K562 (cell line): ENCODE data around the gene ZNF485. TPM values are rescaled to one million over a fixed set of nuclear protein-coding genes. Genes with fewer than 3 reads are reported as not detected.
A peak's percentile ranks its signal among the peaks of the same experiment; 100 is the strongest.

ENCODE experiments used
- CEBPG ChIP-seq, 3 experiments: fragments of 200-800 bp in 1 of 3; sonication (Bioruptor generic) in 1 of 3; sonication (generic) in 1 of 3; formaldehyde crosslinking in 1 of 3; IDR thresholded peaks in 2 of 3; conservative IDR thresholded peaks in 1 of 3; 2 replicates each; pipeline versions ENCODE4 v1.6.1 to v1.8.0; 2016 to 2022; ENCODE audit warnings: missing compliant biosample characterization in 2 of 3, missing genetic modification characterization in 2 of 3, mild to moderate bottlenecking in 1 of 3, missing genetic modification reagents in 1 of 3
- GABPB1 ChIP-seq: sonication (generic); formaldehyde crosslinking; IDR thresholded peaks from 2 replicates; pipeline ENCODE4 v1.8.0; 2022; ENCODE audit warnings: mild to moderate bottlenecking, missing genetic modification reagents
- KDM4B ChIP-seq, 2 experiments: fragments of 450-650 bp in 1 of 2; sonication (generic) in 1 of 2; IDR thresholded peaks; 2 replicates each; pipeline ENCODE4 v1.6.1; 2016 to 2017; ENCODE audit warnings: borderline replicate concordance in 2 of 2, antibody characterized with exemption in 1 of 2, low read depth in 1 of 2, mild to moderate bottlenecking in 1 of 2
- MAZ ChIP-seq, 2 experiments: fragments of 450-650 bp in 1 of 2; sonication (generic) in 1 of 2; formaldehyde crosslinking; IDR thresholded peaks in 1 of 2; conservative IDR thresholded peaks in 1 of 2; 2 replicates each; pipeline versions ENCODE4 v1.4.0 to v1.5.0; 2020; ENCODE audit warnings: mild to moderate bottlenecking in 1 of 2, missing genetic modification reagents in 1 of 2
- MYNN ChIP-seq, 2 experiments: sonication (generic); formaldehyde crosslinking in 1 of 2; IDR thresholded peaks; 2 replicates each; pipeline versions ENCODE4 v1.5.0 to v1.6.1; 2016 to 2020; ENCODE audit warnings: antibody characterized with exemption in 1 of 2, missing genetic modification reagents in 1 of 2
- POLR2A ChIP-seq: fragments of 450-650 bp; conservative IDR thresholded peaks from 2 replicates; pipeline ENCODE4 v1.6.1; 2016
- PTRF ChIP-seq: fragments of 450-650 bp; IDR thresholded peaks from 2 replicates; pipeline ENCODE4 v1.6.1; 2016; ENCODE audit warnings: mild to moderate bottlenecking, missing genetic modification characterization, missing compliant biosample characterization
- SMAD3 ChIP-seq: fragments of 450-650 bp; formaldehyde crosslinking; conservative IDR thresholded peaks from 2 replicates; pipeline ENCODE4 v1.4.0; 2020; ENCODE audit warnings: mild to moderate bottlenecking
- TAF9B ChIP-seq: fragments of 450-650 bp; IDR thresholded peaks from 2 replicates; pipeline ENCODE4 v1.6.1; 2018; ENCODE audit warnings: mild to moderate bottlenecking; ENCODE audit not compliant: partially characterized antibody
- U2AF1 ChIP-seq: fragments of 200-400 bp; formaldehyde crosslinking; optimal IDR thresholded peaks from 2 replicates; pipeline ENCODE3; 2017; ENCODE audit warnings: mild to moderate bottlenecking, low read depth, low read length, moderate library complexity
- XRCC5 ChIP-seq: fragments of 200-400 bp; formaldehyde crosslinking; IDR thresholded peaks from 2 replicates; pipeline ENCODE4 v1.6.1; 2017; ENCODE audit warnings: low read depth, mild to moderate bottlenecking, low read length
- ZC3H8 ChIP-seq: fragments of 450-650 bp; IDR thresholded peaks from 2 replicates; pipeline ENCODE4 v1.6.1; 2017
- ZNF354B ChIP-seq: fragments of 250-450 bp; sonication (Bioruptor Pico); IDR thresholded peaks from 2 replicates; pipeline ENCODE4 v1.4.0; 2020
- polyA plus RNA-seq, 8 experiments: library from polyadenylated mRNA; depleted of rRNA in 4 of 8; stranded (reverse) in 5 of 8; unstranded in 3 of 8; fragments of >200 nt; fragmentation: Nextera tagmentation in 2 of 8; fragmentation: Illumina TruSeq in 1 of 8; extraction: Ambion mirVana in 2 of 8; extraction: Trizol in 1 of 8; gene quantifications; 2 replicates each; pipeline versions ENCODE4 v1.2.1 to v1.2.3, GENCODE V29; 2011 to 2014; ENCODE audit warnings: inconsistent platforms in 1 of 8, missing spikeins in 1 of 8
- total RNA-seq, 7 experiments: library from RNA; depleted of rRNA in 6 of 7; stranded (reverse); fragments of >200 nt in 6 of 7; fragmentation: Illumina TruSeq in 2 of 7; extraction: Trizol in 2 of 7; gene quantifications; 2 replicates each; pipeline versions ENCODE4 v1.2.1 to v1.2.3, GENCODE V29; 2011 to 2021; ENCODE audit warnings: low replicate concordance in 1 of 7
- TF ChIP-seq, protein P1 (sequence below): sonication (generic); formaldehyde crosslinking; IDR thresholded peaks from 2 replicates; pipeline ENCODE4 v1.8.1; 2023; ENCODE audit warnings: mild to moderate bottlenecking, missing genetic modification reagents
- TF ChIP-seq, protein P2 (sequence below): fragments of 250-450 bp; sonication (Bioruptor Pico); IDR thresholded peaks from 2 replicates; pipeline ENCODE4 v1.5.0; 2021
- TF ChIP-seq, protein P3 (sequence below): sonication (generic); formaldehyde crosslinking; IDR thresholded peaks from 2 replicates; pipeline ENCODE4 v1.8.1; 2023; ENCODE audit warnings: missing genetic modification reagents, mild to moderate bottlenecking, borderline replicate concordance

ZNF485 gene
- total and polyA plus RNA-seq, 9 of the 15 experiments (the other 6 are each of a cell fraction or from before 2014, with no cell fraction given) = 8.0 to 18.7 (median 11.9) TPM

DNA sequence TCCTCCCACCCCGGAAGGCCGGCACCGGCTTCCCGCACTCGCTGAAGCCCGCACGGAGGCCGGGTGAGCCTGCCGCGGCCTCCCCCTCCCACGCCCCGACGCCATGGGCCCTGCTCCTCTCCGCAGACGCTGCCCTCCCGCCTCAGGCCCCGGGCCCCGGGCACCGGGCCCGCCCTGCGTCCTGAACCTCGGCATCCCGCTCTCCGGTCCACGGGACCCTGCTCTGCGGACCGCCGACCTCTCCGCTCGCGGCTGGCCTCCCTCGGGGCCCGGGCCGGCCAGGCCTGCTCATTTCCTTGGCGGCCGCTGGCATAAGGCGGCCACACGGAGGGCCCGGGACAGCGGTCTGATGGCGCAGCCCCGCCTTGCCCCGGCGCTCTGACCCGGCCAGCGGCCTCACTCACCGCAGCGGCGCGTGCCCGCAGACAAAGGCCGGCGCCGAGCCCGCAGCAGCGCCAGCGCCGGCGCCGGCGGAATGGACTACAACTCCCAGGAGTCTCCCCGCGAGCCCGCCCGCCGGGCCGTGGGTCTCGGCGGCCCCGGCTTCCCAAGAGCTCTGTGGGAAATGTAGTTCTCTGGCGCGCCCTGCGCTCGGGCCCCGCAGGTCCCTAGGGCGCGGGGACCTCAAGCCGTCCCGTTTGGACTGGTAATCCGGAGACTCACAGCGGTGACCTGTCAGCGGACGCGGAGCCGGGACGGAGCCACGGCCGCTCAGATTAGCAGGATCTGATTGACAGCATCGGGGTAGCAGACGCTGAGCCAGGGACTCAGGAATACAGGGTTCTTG lies 42.4 kb downstream of the ZNF485 start, which contains the start of gene ZNF32 (continued):
- no peak for TF ChIP-seq CEBPG (CRISPR knock-in tag; IDR thresholded peaks at IDR 0.05)
- TF ChIP-seq CEBPG (tag; conservative IDR thresholded peaks at IDR 0.05 in 1 of 2, IDR thresholded peaks at IDR 0.05 in 1 of 2) = no peak
- TF ChIP-seq ZC3H8 = no peak
- peak; percentile 56; the same call in 1 of the 2 replicates for TF ChIP-seq POLR2A
- TF ChIP-seq, protein P1, sequence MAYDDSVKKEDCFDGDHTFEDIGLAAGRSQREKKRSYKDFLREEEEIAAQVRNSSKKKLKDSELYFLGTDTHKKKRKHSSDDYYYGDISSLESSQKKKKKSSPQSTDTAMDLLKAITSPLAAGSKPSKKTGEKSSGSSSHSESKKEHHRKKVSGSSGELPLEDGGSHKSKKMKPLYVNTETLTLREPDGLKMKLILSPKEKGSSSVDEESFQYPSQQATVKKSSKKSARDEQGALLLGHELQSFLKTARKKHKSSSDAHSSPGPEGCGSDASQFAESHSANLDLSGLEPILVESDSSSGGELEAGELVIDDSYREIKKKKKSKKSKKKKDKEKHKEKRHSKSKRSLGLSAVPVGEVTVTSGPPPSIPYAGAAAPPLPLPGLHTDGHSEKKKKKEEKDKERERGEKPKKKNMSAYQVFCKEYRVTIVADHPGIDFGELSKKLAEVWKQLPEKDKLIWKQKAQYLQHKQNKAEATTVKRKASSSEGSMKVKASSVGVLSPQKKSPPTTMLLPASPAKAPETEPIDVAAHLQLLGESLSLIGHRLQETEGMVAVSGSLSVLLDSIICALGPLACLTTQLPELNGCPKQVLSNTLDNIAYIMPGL = no peak
- TF ChIP-seq, protein P2, sequence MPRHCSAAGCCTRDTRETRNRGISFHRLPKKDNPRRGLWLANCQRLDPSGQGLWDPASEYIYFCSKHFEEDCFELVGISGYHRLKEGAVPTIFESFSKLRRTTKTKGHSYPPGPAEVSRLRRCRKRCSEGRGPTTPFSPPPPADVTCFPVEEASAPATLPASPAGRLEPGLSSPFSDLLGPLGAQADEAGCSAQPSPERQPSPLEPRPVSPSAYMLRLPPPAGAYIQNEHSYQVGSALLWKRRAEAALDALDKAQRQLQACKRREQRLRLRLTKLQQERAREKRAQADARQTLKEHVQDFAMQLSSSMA (CRISPR knock-in tag) = no peak
- peak; percentile 69 for TF ChIP-seq U2AF1
- TF ChIP-seq TAF9B = no peak
- 0 out of 2 replicates have a peak, but pooled peaks have one; percentile 20 for TF ChIP-seq XRCC5
- 0 out of 4 replicates have a peak, but pooled peaks of 1 of the 2 experiments have one; percentile 49 for TF ChIP-seq KDM4B (IDR thresholded peaks at IDR 0.05; ENCODE audit: borderline replicate concordance in 2 of 2, low read depth in 1 of 2)
- TF ChIP-seq SMAD3 = no peak
- TF ChIP-seq PTRF (tag) = no peak
- TF ChIP-seq MYNN (IDR thresholded peaks at IDR 0.05) = no peak
- TF ChIP-seq MYNN (CRISPR knock-in tag; IDR thresholded peaks at IDR 0.05) = 0 out of 2 replicates have a peak, but pooled peaks have one; percentile 6
- TF ChIP-seq ZNF354B (CRISPR knock-in tag) = no peak
- TF ChIP-seq GABPB1 (CRISPR knock-in tag) = peak; percentile 51; the same call in 1 of the 2 replicates
- TF ChIP-seq, protein P3, sequence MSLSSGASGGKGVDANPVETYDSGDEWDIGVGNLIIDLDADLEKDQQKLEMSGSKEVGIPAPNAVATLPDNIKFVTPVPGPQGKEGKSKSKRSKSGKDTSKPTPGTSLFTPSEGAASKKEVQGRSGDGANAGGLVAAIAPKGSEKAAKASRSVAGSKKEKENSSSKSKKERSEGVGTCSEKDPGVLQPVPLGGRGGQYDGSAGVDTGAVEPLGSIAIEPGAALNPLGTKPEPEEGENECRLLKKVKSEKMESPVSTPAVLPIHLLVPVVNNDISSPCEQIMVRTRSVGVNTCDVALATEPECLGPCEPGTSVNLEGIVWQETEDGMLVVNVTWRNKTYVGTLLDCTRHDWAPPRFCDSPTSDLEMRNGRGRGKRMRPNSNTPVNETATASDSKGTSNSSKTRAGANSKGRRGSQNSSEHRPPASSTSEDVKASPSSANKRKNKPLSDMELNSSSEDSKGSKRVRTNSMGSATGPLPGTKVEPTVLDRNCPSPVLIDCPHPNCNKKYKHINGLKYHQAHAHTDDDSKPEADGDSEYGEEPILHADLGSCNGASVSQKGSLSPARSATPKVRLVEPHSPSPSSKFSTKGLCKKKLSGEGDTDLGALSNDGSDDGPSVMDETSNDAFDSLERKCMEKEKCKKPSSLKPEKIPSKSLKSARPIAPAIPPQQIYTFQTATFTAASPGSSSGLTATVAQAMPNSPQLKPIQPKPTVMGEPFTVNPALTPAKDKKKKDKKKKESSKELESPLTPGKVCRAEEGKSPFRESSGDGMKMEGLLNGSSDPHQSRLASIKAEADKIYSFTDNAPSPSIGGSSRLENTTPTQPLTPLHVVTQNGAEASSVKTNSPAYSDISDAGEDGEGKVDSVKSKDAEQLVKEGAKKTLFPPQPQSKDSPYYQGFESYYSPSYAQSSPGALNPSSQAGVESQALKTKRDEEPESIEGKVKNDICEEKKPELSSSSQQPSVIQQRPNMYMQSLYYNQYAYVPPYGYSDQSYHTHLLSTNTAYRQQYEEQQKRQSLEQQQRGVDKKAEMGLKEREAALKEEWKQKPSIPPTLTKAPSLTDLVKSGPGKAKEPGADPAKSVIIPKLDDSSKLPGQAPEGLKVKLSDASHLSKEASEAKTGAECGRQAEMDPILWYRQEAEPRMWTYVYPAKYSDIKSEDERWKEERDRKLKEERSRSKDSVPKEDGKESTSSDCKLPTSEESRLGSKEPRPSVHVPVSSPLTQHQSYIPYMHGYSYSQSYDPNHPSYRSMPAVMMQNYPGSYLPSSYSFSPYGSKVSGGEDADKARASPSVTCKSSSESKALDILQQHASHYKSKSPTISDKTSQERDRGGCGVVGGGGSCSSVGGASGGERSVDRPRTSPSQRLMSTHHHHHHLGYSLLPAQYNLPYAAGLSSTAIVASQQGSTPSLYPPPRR (CRISPR knock-in tag) = no peak
- peak; percentile 1 to 67; a peak in 2 of 4 replicates for TF ChIP-seq MAZ (CRISPR knock-in tag; conservative IDR thresholded peaks at IDR 0.05 in 1 of 2, IDR thresholded peaks at IDR 0.05 in 1 of 2)
